ENCODE results near the gene USP19.

USP19 gene

DNA sequence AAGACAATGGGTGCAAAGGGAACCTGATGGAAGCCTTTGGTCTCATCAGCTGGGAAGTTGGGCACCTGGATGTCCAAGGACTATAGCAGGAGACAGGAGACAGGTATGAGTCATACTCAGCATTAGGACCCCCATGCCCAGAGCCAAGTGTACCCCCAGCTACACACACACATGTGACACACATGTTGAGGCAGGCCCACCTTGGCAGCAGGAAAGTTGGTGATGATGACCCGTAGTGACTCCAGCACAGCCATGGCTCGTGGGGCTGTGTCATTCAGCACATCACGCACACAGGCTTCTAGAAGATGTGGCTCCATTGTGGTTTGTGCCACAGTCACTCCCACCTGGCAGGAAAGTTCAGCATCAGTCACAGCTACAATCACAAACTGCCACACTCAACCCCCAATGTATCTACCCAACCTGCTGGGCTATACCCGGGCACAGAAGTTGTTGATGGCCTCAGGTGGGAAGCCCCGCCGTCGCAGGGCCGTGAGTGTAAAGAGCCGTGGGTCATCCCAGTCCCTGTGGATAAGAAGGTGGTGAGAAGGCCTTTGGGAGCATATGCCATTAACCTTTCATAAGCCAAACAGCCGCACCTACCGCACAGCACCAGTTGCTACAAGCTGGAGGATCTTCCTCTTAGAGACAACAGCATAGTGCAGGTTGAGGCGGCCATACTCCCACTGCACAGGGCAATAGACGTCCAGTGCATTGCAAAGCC, 21.6 kb downstream of the USP19 start:
- DNase-seq (ENCODE audit: low read depth in 2 of 2) = no peak

DNA sequence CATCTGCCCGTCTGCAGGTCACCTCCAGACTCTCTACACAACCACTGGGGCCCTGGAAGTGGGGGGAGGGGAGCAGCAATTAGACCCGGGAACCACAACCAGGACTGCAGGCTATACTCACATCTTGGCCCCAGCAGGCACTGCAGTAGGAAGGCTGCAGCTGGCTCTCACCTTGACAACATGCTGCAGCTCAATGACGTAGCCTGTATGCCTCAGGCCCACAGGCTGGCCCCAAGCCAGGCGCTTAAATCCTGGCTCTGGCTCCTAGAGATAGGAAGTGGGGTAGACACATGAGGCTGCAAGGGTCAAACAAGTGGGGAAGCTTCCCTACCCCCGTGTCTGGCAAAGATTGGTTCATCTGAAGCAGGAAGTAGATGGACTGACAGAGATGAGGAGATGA, 22.2 kb downstream of the USP19 start:
- no peak for DNase-seq (ENCODE audit: low read depth in 2 of 2)

DNA sequence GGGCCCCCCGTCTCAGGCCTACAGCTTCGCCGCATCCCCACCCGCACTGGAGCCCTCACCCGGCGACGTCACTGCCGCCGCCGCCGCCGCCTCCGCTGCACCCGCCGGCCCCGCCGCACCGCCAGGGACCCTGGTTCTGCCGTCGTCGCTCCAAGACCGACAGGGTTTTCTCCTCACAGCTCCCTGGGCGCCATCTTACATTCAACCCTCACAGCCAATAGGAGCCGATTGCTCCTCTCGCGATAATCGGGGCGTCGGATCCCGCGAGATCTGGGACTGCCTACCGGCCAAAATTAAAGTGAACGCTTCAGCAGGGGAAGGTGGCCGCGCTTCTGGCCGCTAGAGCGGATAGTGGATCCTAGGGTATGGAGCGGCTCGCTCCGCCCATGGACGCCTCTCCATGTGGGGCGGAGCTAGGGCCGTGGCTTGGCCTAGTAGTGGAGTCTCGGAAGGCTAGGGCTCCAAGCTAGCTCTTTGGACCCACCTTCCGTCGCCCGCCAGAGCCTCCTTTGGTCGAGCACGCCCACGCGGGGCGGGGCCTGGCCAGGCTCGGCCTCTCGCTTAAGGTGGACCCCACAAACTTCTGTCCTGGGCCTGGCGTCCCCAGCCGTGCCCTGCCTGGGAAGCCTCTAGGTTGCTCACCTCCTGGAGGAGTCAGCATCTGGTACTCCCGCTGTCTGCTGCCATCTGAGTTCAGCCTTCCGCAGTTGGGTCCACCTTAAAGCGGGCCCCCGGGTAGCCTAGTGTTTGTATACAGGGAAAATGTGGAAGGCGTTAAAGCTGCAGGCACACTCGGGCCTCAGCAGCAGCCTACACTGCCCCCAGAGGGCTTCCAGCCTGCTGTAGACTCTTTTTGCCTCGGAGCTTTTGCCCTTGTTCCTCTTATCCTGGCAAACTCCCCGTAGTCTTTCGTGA, 26.5 kb downstream of the USP19 start, which contains the start of gene QRICH1:
TSS of gene QRICH1 (minus strand) at position 219 of the 915 bp plus-strand sequence. CDS start 17,054 bp downstream, outside the sequence.
- peak; percentile 97 to 98 for DNase-seq (ENCODE audit: low read depth in 2 of 2)

DNA sequence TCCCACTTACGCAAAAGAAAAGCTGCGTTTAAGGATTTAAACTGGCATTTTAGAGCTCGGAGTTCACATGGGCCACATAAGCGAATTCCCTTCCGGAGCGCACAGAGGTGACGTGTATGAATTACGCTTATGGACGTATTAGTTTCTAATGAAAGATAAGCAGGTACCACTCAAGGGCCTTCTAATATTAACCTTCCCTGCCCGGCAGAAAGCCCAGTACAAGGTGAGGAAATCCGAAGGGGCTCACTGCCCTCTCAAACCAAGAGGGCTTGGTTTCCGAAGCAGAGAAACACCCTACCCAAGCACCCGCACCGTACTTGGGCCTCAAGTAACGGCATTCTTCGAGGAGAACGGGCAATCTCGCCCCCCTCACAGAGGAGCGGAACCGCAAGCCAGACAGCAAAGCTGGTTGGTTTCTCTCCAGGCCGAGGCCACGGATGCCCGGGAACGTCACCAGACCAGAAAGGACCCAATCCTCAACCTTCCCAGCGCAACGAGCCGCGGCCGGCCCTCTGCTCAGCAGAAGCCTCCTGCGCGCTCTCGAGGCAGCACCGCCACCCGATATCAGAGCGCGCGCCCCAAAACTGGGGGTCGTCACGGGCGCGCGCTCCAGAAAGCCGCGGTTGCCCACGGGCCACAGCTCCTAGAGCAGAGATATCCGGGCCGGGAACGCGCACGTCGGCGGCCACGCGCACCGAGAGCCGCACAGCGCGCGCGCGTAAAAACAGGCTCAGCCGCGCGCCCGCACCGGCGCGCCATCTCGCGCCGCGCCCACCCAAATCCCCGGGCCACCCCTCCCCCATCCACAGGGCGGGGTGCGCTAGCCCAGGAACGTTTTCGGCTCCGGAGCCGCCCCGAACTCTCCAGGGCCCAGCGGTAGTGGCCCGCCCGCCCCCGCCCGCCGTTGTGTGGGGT, 27.4 kb downstream of the USP19 start:
- DNase-seq (ENCODE audit: low read depth in 2 of 2) = peak; percentile 49 to 50

DNA sequence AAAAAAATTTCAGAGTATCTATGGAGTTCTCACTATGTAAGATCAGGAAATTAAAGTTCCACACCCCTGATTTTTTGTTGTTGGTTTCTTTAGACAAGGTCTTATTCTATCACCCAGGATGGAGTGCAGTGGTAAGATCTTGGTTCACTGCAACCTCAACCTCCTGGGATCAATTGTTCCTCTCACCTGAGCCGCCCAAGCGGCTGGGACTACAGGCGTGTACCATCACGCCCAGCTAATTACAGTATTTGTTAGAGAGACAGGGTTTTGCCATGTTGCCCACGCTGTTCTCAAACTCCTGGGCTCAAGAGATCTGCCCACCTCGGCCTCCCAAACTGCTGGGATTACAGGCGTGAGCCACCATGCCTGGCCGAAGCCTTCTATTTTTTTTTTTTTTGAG, 39.2 kb downstream of the USP19 start:
- DNase-seq (ENCODE audit: low read depth in 2 of 2) = no peak

DNA sequence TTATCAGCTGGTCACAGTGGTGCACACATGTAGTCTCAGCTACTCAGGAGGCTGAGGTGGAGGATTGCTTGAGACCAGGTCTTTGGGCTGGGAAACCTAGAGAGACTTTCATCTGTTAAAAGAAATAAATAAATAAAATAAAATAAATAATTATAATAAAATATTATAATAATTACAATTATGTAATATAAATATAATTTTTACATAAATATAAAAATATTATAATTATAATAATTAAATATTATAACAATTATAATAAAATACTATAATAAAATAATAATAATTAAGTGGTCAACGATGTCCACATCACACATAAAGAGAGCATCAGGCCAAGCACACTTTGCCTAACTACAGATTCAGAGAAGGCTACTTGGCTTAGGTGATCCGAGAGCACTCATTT, 41.4 kb downstream of the USP19 start:
- DNase-seq (ENCODE audit: low read depth in 2 of 2) = no peak

DNA sequence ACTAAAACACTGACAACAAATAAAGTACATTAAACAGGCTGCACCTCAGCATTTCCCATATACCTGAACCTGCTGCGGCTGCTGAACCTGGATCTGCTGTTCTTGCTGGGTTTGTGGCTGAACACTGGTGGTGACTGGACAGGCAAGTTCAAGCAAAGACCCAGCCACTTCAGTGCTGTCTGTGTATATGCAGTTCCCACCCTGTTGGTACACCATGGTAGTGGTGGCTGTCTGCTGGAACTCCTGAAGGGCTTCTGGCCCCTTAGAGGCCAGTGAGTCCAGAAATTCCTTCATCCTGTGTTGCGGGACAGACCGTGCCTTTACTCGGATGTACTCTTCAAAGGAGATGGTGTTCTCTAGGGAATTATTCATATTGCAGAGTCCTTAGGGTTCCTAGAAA, 44.0 kb downstream of the USP19 start:
- DNase-seq (ENCODE audit: low read depth in 2 of 2) = no peak

DNA sequence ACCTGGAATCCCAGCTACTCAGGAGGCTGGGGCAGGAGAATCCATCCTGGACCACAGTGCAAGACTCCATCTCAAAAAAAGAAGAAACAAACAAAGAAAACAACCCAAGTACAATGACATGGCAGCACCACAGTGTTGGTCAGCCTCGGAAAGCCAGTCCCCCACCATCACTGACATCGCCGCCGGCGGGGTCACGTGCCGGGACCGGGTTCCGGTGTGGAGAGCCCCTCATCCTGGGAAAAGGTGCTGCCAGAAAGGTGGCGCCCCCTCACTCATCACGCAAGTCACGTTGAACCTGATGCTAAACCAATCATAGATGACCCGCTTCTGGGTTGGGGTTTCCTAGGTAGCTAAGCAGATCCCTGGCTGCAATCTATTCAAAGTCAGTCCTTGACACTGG, 44.5 kb downstream of the USP19 start:
- no peak for DNase-seq (ENCODE audit: low read depth in 2 of 2)
